Measurements from ENCODE around the gene MXI1. TPM values are rescaled to one million over a fixed set of nuclear protein-coding genes. Genes with fewer than 3 reads are reported as not detected.
A peak's percentile ranks its signal among the peaks of the same experiment; 100 is the strongest.
"Not testable (repeated sequence)": the region's sequence is repeated elsewhere in the genome, so short reads cannot be mapped to it uniquely, and the experiment has no call there.

Gene MXI1
- total RNA-seq, 1 donor from 2014 or later = 23.5 TPM

GRCh38 chr10:110244550-110244949, 37.1 kb downstream of the MXI1 start:
- Histone ChIP-seq H3K9me3 (ENCODE audit: low read depth) (no peaks in the 10 kb centered on the region), H4K20me1 (ENCODE audit: low read depth) (peaks cover 7% of the 10 kb centered on the region), H3K4me1 (peaks cover 10% of the 10 kb centered on the region), H3K27me3 (no peaks in the 10 kb centered on the region), H2AFZ (replicated peaks) (no peak overlapping the region), H3K36me3 (no peaks in the 10 kb centered on the region), H3K9ac (no peak overlapping the region), H3K4me2 (peak overlapping the region; percentile 27), H3F3A (ENCODE audit: low read depth) (no peaks in the 10 kb centered on the region), H3K79me2 (ENCODE audit: low read depth) (no peaks in the 10 kb centered on the region), H3K27ac (no peak overlapping the region), H3K4me3 (no peak overlapping the region)
- no peak for TF ChIP-seq CTCF (IDR thresholded peaks at IDR 0.05)
- no peak for TF ChIP-seq EZH2phosphoT487 (IDR thresholded peaks at IDR 0.05)
- Mint-ChIP-seq H3K27ac (no peak overlapping the region), H3K27me3 (ENCODE audit: insufficient read depth, low read depth) (no peaks in the 10 kb centered on the region), H3K36me3 (peaks cover 25% of the 10 kb centered on the region), H3K4me3 (no peak overlapping the region), H3K9me3 (no peaks in the 10 kb centered on the region), H3K4me1 (peaks cover 10% of the 10 kb centered on the region)
- no peak for DNase-seq (ENCODE audit: low spot score)

GRCh38 chr10:110247833-110248232, 40.4 kb downstream of the MXI1 start:
- not testable (repeated sequence) for H3K27ac Mint-ChIP-seq, H3K4me3 Mint-ChIP-seq

GRCh38 chr10:110249489-110249888, 42.1 kb downstream of the MXI1 start:
- H3K4me2 ChIP-seq; H3K27me3 ChIP-seq; H4K20me1 ChIP-seq (ENCODE audit: low read depth); H3K9me3 ChIP-seq (ENCODE audit: low read depth); DNase-seq (ENCODE audit: low spot score); H3K27me3 Mint-ChIP-seq (ENCODE audit: insufficient read depth, low read depth); H3K27ac Mint-ChIP-seq; H3K4me3 Mint-ChIP-seq; H3K4me1 ChIP-seq; H3K79me2 ChIP-seq (ENCODE audit: low read depth); H2AFZ ChIP-seq (replicated peaks); H3K36me3 ChIP-seq; H3F3A ChIP-seq (ENCODE audit: low read depth); H3K4me1 Mint-ChIP-seq; H3K9ac ChIP-seq; H3K4me3 ChIP-seq; H3K9me3 Mint-ChIP-seq; H3K27ac ChIP-seq: not testable (repeated sequence)
- peaks cover 20% of the 10 kb centered on the region for H3K36me3 Mint-ChIP-seq

More at GRCh38 chr10:110247833-110248232, 40.4 kb downstream of the MXI1 start:
- not testable (repeated sequence) for H3K9ac ChIP-seq; DNase-seq (ENCODE audit: low spot score); H3F3A ChIP-seq (ENCODE audit: low read depth); H3K4me1 Mint-ChIP-seq; H2AFZ ChIP-seq (replicated peaks); H3K27ac ChIP-seq; H3K27me3 Mint-ChIP-seq (ENCODE audit: insufficient read depth, low read depth); H3K36me3 ChIP-seq; H3K9me3 ChIP-seq (ENCODE audit: low read depth); H3K4me2 ChIP-seq; H3K9me3 Mint-ChIP-seq; H3K79me2 ChIP-seq (ENCODE audit: low read depth); H3K27me3 ChIP-seq; H3K4me3 ChIP-seq; H4K20me1 ChIP-seq (ENCODE audit: low read depth)
- peaks cover 16% of the 10 kb centered on the region for H3K36me3 Mint-ChIP-seq
- H3K4me1 ChIP-seq = peaks cover 10% of the 10 kb centered on the region

DNA sequence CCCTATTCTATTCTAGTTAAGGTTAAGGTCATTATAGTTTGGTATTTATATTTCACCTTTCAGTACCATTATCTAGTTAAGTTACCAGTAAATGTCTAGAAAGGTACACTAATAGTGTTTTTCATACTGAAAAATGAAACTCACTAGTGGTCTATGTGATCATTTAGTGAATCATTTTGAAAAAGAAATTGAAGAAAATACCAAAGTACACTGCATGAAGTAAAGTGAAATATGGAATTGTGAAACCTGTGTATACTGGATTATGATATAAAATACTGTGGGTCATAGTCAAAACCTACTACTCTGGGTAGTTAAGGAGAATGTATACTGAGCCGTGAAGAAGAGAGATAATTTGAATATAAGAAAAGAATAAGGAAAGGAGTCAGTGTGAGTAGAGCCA, 44.0 kb downstream of the MXI1 start:
- not testable (repeated sequence) for H3K79me2 ChIP-seq (ENCODE audit: low read depth); H3K4me3 ChIP-seq; H3K4me3 Mint-ChIP-seq; H3K4me1 Mint-ChIP-seq; H3K27me3 Mint-ChIP-seq (ENCODE audit: insufficient read depth, low read depth); H3K36me3 ChIP-seq; H3K27me3 ChIP-seq; H3F3A ChIP-seq (ENCODE audit: low read depth); H3K9me3 Mint-ChIP-seq; H3K27ac Mint-ChIP-seq; H4K20me1 ChIP-seq (ENCODE audit: low read depth); H3K27ac ChIP-seq; DNase-seq (ENCODE audit: low spot score); H3K9ac ChIP-seq; H2AFZ ChIP-seq (replicated peaks); H3K4me2 ChIP-seq; H3K4me1 ChIP-seq
- peaks cover 10% of the 10 kb centered on the region for H3K9me3 ChIP-seq (ENCODE audit: low read depth)
- H3K36me3 Mint-ChIP-seq = peaks cover 26% of the 10 kb centered on the region

DNA sequence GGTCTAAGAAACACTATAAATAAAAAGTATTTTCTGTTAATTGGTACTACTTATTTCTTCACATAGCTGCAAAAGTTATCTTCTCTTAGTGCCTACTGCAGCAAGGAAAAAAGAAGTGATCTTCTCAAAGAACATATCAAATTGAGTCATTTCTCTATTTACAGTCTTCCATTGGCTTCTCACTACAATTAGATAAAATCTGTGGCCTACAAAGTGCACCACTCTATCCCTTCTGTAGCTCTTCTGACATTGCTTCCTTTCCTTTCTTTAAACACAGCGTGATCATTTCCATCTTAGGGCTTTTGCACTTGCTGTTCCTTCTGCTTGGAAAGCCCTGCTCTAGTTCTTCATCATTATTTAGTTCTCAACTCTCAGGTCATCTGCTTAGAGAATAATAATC, 44.7 kb downstream of the MXI1 start:
- Histone ChIP-seq H3K27ac (no peak overlapping the region), H3K79me2 (ENCODE audit: low read depth) (no peaks in the 10 kb centered on the region), H3K9ac (no peak overlapping the region), H3K9me3 (ENCODE audit: low read depth) (peaks cover 10% of the 10 kb centered on the region), H3F3A (ENCODE audit: low read depth) (no peaks in the 10 kb centered on the region), H3K4me1 (no peaks in the 10 kb centered on the region), H4K20me1 (ENCODE audit: low read depth) (no peaks in the 10 kb centered on the region), H2AFZ (replicated peaks) (no peak overlapping the region), H3K4me2 (no peak overlapping the region), H3K36me3 (peaks cover 7% of the 10 kb centered on the region), H3K4me3 (no peak overlapping the region), H3K27me3 (no peaks in the 10 kb centered on the region)
- Mint-ChIP-seq H3K27me3 (ENCODE audit: insufficient read depth, low read depth) (no peaks in the 10 kb centered on the region), H3K36me3 (peaks cover 28% of the 10 kb centered on the region), H3K4me1 (no peaks in the 10 kb centered on the region), H3K4me3 (no peak overlapping the region), H3K27ac (no peak overlapping the region), H3K9me3 (peaks cover 7% of the 10 kb centered on the region)
- no peak for DNase-seq (ENCODE audit: low spot score)
- TF ChIP-seq CTCF (IDR thresholded peaks at IDR 0.05) (no peak), EZH2 (IDR thresholded peaks at IDR 0.05) (no peak), EZH2phosphoT487 (IDR thresholded peaks at IDR 0.05) (no peak)
